HG02678 (cell line): Measurements from ENCODE around the gene PIGN.
"Not testable (repeated sequence)": the region's sequence is repeated elsewhere in the genome, so short reads cannot be mapped to it uniquely, and the experiment has no call there.

ENCODE experiments used
- ATAC-seq: cut with Tn5 transposase; IDR thresholded peaks from one replicate; pipeline ENCODE4 v1.9.1; 2021; ENCODE audit warnings: mild to moderate bottlenecking, moderate library complexity; ENCODE audit not compliant: unreplicated experiment

PIGN gene

GRCh38 chr18:62179213-62179612, 7.6 kb downstream of the PIGN start:
- peak; percentile 43 for ATAC-seq

- no peak for ATAC-seq
Measured at GRCh38 chr18:62177271-62177670, 9.6 kb downstream of the PIGN start.

- ATAC-seq = no peak
Measured at GRCh38 chr18:62175521-62175920, 11.3 kb downstream of the PIGN start.

GRCh38 chr18:62172298-62172697, 14.6 kb downstream of the PIGN start:
- ATAC-seq = no peak

- no peak for ATAC-seq
Measured at GRCh38 chr18:62170857-62171256, 16.0 kb downstream of the PIGN start.

- ATAC-seq = not testable (repeated sequence)
Measured at GRCh38 chr18:62166524-62166923, 20.3 kb downstream of the PIGN start.

- ATAC-seq = no peak
Measured at GRCh38 chr18:62165583-62165982, 21.3 kb downstream of the PIGN start.

- no peak for ATAC-seq
Measured at GRCh38 chr18:62164855-62165487, 21.9 kb downstream of the PIGN start.

GRCh38 chr18:62164310-62164709, 22.5 kb downstream of the PIGN start:
- ATAC-seq = no peak

- no peak for ATAC-seq
Measured at GRCh38 chr18:62157843-62158242, 29.0 kb downstream of the PIGN start.

- peak; percentile 50 for ATAC-seq
Measured at GRCh38 chr18:62152844-62153243, 34.0 kb downstream of the PIGN start.

- ATAC-seq = no peak
Measured at GRCh38 chr18:62151068-62151771, 35.6 kb downstream of the PIGN start.

- ATAC-seq = no peak
Measured at GRCh38 chr18:62144338-62144737, 42.5 kb downstream of the PIGN start.

- no peak for ATAC-seq
Measured at GRCh38 chr18:62140259-62140658, 46.6 kb downstream of the PIGN start.

GRCh38 chr18:62138461-62139235, 48.2 kb downstream of the PIGN start:
- ATAC-seq = no peak

- ATAC-seq = no peak
Measured at GRCh38 chr18:62131301-62131909, 55.5 kb downstream of the PIGN start.

- no peak for ATAC-seq
Measured at GRCh38 chr18:62128157-62128556, 58.7 kb downstream of the PIGN start.

- ATAC-seq = no peak
Measured at GRCh38 chr18:62126737-62127136, 60.1 kb downstream of the PIGN start.

GRCh38 chr18:62125702-62126101, 61.2 kb downstream of the PIGN start:
- no peak for ATAC-seq

- no peak for ATAC-seq
Measured at GRCh38 chr18:62122330-62122729, 64.5 kb downstream of the PIGN start.

GRCh38 chr18:62119884-62120283, 67.0 kb downstream of the PIGN start:
- ATAC-seq = no peak
